COR-L47 (cell line): ENCODE data around the gene RBMS3.
"Not testable (repeated sequence)": the region's sequence is repeated elsewhere in the genome, so short reads cannot be mapped to it uniquely, and the experiment has no call there.

Source experiments
- DNase-seq: peaks from one replicate; lab custom pipeline; 2025; lab: John Stamatoyannopoulos, UW

RBMS3 gene

DNA sequence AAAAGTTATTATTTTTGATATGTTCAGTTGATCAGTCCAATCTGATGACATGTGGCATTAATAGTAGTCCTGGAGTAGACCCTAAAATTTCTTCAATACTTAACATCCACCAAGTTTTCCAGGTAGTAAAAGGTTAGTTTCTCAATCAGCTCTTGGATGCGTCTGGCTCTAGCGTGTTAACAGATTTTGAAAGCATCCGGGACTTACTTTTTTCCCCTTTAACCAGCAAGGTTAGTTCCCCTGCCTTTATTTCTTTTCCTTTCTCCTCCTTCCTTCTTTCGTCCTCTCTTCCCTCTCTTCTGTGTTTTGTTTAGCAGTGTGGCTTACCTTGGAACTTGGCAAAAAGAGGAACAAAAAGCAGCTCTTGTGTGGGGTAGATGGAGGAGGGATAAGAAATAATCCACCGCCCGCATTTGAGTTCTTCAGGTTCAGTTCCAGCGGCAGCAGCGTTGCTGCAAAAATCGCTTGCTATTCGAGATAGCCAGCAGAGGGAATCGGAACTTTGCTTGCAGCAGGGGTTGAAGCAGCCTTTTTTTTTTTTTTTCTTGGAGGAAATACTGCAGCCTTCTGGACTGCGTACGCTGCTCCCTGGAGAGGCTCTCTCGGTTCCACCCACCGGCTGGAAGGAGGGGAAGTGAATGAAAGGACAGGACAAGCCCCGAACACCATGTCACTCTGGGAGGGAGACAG, at the start of gene RBMS3:
Gene RBMS3 (plus strand): TSS at position 668 of the 690 bp plus-strand sequence.
- no peak for DNase-seq

DNA sequence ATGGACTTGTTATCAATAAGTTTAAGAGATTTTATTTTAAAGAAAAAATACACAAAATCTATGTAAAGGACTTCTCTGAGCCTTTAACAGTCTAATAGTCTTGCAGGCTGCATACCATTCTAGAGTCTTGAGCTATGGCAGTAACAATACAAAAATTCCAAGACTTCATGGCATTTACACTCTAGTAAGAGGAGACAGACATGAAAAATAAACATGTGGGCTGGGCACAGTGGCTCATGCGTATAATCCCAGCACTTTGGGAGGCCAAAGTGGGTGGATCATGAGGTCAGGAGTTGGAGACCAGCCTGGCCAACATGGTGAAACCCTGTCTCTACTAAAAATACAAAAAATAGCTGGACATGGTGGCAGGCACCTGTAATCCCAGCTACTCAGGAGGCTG, 47.7 kb upstream of the RBMS3 start:
- not testable (repeated sequence) for DNase-seq

- DNase-seq: no peak
Observed at GRCh38 chr3:29236146-29236840, 44.6 kb upstream of the RBMS3 start.

GRCh38 chr3:29239376-29239775, 41.5 kb upstream of the RBMS3 start:
- no peak for DNase-seq

- no peak for DNase-seq
Observed at GRCh38 chr3:29240248-29240647, 40.6 kb upstream of the RBMS3 start.

GRCh38 chr3:29240887-29241286, 40.0 kb upstream of the RBMS3 start:
- no peak for DNase-seq

DNA sequence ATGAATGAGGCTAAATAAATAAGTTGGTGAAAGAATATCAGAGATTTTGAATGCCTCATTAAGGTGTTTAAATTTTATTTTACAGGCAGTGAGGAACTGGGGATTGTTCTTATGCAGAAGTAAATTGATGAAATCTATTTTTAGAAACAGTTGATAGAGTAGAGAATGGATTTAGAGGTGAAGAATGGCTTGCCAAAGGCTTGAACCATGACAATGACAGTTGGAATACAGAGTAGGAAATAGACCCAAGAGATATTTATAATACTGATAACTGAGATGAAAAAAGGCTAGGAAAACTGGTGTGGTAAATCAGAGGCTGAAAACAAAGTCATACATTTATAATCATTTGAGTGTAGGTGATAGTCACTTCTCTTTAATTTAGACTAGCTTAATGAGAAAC, 39.0 kb upstream of the RBMS3 start:
- DNase-seq: no peak

DNA sequence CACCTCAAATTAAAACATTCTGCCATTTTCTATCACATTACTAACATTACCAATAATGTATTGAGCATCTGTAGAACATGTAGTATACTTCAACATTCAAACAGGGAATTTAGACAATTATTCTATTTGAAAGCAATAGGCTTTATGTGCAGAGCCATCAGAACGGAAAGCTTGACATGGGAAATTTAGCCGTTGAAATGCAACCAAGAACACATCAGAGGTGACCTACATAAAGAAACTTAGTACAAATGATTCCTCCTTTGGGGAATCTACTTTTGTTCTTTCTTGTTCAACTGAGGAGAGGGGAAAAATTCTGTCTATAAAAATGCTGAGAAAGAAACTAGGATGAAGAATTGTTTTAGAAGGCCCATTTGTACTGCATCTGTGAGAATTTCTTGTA, 38.6 kb upstream of the RBMS3 start:
- DNase-seq: no peak

GRCh38 chr3:29245441-29245840, 35.4 kb upstream of the RBMS3 start:
- no peak for DNase-seq

- DNase-seq: no peak
Observed at GRCh38 chr3:29247088-29247745, 33.7 kb upstream of the RBMS3 start.

DNA sequence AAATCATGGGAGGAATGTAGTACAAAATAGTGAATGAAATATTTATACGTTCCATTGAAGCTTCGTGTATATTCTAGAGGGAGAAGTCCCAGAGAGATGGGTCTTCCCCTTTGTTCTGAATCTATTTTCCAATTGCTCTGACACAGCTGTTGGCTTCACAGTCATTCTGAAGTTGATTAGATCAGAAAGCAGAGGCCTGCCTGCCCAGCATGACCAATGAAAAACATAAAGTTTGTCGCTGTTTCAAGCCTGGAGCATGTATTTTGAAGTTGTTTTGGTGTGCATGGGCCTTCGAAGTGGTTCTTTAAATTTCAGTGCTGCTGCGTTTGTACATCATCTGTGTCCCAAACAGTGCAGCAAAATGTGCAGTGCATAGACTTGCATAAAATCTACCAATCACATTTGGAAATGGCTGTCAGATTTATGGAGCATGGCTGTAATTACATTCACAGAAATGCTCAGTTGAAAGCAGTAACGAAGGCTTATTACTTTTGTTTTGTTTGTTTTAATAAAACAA, 31.0 kb upstream of the RBMS3 start:
- DNase-seq: no peak

GRCh38 chr3:29255854-29256696, 24.8 kb upstream of the RBMS3 start:
- DNase-seq: no peak

DNA sequence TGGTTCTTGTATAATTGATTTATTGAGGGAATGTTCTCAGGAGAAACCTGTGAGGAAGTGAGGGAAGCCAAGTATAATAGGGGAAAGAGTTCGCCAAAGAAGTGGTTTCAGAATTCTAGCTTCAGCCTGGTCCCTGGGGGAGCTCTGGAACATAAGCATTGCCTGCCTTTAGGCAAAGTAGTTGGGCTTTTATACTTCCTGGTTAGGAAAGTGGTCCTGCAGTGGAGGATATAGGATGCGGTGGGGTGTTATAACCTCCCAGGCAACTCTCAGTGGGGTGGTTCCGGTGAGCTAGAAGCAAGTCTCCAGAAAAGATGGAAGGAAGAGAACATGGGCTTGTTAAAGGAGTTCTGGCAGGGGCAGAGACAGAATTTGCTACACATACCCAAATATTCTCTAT, 22.7 kb upstream of the RBMS3 start:
- DNase-seq: no peak

- no peak for DNase-seq
Observed at GRCh38 chr3:29261119-29261518, 19.8 kb upstream of the RBMS3 start.

DNA sequence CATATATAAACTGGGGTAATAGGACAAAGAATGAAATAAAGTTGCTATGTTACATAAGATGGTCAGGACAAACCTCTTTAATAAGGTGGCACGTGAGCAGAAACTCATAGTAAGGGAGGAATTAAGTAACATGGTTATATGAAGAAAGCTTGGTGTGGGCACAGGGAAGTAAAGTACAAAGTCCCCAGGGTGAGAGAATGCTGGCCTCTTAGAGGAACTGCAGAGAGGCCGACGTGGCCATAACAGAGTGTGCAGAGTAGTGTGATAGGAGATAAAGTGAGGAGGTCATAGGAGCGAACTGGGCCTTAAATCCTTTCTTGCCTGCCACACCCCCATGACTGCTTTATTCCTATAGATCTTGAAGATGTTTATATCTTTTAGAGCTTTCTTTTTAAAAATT, 17.4 kb upstream of the RBMS3 start:
- DNase-seq: no peak

GRCh38 chr3:29265509-29266072, 15.3 kb upstream of the RBMS3 start:
- no peak for DNase-seq

DNA sequence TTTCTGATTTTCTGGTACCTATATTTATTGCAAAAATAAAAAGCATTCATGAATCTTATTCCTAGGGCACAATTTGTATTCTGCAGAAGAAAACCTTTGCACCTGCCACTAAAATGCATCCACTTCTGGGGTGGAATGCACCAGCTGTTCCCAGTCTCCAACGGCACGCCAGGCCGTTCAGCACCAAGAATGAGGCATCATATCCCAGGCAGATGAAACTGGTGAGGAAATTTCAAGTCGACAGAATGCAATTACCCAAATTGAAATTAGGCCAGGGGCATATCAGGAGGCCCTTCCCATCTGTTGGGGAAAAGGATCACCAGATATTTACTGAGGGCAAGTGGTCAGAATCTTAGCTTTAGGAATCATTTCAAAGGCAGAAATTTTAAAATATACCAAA, 13.6 kb upstream of the RBMS3 start:
- no peak for DNase-seq

GRCh38 chr3:29268651-29269050, 12.2 kb upstream of the RBMS3 start:
- DNase-seq: no peak

GRCh38 chr3:29270752-29271151, 10.1 kb upstream of the RBMS3 start:
- no peak for DNase-seq

GRCh38 chr3:29271475-29271874, 9.4 kb upstream of the RBMS3 start:
- no peak for DNase-seq

DNA sequence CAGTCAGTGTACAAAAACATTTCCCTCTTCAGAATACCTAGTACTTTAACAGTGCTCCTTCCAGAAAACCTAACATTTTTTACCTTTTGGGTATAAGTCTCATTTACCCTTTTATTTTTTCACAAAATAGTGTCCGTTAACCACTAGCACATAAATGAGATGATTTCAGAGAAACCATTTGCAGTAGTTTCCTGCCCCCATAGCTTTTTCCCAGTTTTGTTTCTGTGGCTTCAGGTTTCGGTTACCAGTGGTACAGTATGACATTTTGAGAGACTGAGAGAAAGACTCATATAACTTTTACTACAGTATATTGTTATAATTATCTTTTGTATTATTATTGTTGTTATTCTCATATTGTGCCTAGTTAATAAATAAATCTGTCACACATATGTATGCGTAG, 6.2 kb upstream of the RBMS3 start:
- DNase-seq: no peak

DNA sequence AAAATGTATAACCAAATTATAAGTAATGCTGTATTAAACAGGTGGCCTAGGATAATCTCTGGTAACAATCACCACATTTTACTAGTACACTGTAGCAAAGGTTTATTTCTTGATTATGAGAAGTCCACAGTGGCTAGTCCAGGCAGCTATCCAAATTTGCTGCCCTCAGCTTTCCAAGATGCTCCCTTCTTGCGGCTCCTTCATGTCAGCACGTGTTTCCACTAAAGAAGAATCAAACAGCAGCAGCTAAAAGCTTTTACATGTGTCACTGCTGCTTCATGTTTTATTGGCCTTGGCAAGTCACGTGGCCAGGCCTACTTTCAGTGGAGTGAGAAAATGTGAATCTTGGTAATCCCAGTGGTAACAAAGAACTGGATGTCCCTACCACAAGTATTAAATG, 5.6 kb upstream of the RBMS3 start:
- DNase-seq: no peak
